GM12878 (cell line): ENCODE data around the gene PARS2. TPM values are rescaled to one million over a fixed set of nuclear protein-coding genes. Genes with fewer than 3 reads are reported as not detected.

ENCODE experiments used
- ATAC-seq: fragments of 200-7000 bp; cut with Tn5 transposase; 3 replicates; pipeline ENCODE4 v1.9.1; 2020; ENCODE audit warnings: mild to moderate bottlenecking, moderate library complexity
- BruUV-seq: library from RNA; stranded (reverse); fragments of 400-500 nt; replicated peaks from 2 replicates; lab custom pipeline; 2021; lab: Mats Ljungman, UMichigan
- CTCF ChIA-PET: fragments of 300-600 bp; sonication (Branson Sonifier 250); formaldehyde crosslinking; extraction: SDS; loops from one replicate; lab custom pipeline; 2021; ENCODE audit warnings: inconsistent platforms; lab: Yijun Ruan, JAX
- POLR2A ChIA-PET: fragments of 350-600 bp; formaldehyde crosslinking; extraction: SDS; loops from one replicate; lab custom pipeline; 2021; ENCODE audit warnings: inconsistent platforms; lab: Charles Lee
- RAD21 ChIA-PET: fragments of 300-600 bp; sonication (Branson Sonifier 250); formaldehyde crosslinking; loops from one replicate; lab custom pipeline; 2023; ENCODE audit warnings: antibody characterized with exemption; ENCODE audit not compliant: unreplicated experiment; lab: Charles Lee
- SMC1A ChIA-PET: fragments of 300-600 bp; sonication (Branson Sonifier 250); formaldehyde crosslinking; loops from one replicate; lab custom pipeline; 2023; ENCODE audit not compliant: unreplicated experiment, uncharacterized antibody; lab: Charles Lee
- DNase-seq: peaks from one replicate; pipeline ENCODE4 v3.0.0-alpha.2; 2011; ENCODE audit warnings: low read depth, low spot score
- FAIRE-seq: peaks from 3 replicates; lab custom pipeline; 2011; peaks lifted over from hg19 to GRCh38; lab: Jason Lieb, UNC
- H2AFZ ChIP-seq: 2 replicates; pipeline ENCODE4 v1.6.0; 2011; ENCODE audit warnings: low read depth, low read length, control low read depth; ENCODE audit not compliant: control insufficient read depth
- H3K27ac ChIP-seq: 2 replicates; pipeline ENCODE4 v1.5.1; 2011; ENCODE audit warnings: control low read depth; ENCODE audit not compliant: control insufficient read depth, insufficient read depth
- H3K27me3 ChIP-seq, 2 experiments: replicated peaks in 1 of 2; 2 replicates each; pipeline versions ENCODE4 v1.6.0 to v1.6.1; 2011; ENCODE audit warnings: low read length in 1 of 2; ENCODE audit not compliant: control insufficient read depth in 2 of 2, insufficient read depth in 2 of 2
- H3K36me3 ChIP-seq, 2 experiments: 2 replicates each; pipeline ENCODE4 v1.5.1; 2011; ENCODE audit warnings: low read length in 1 of 2; ENCODE audit not compliant: control insufficient read depth in 2 of 2, insufficient read depth in 2 of 2
- H3K4me1 ChIP-seq: 2 replicates; pipeline ENCODE4 v1.6.1; 2011; ENCODE audit warnings: mild to moderate bottlenecking, low read length, moderate library complexity, mixed read lengths; ENCODE audit not compliant: control insufficient read depth, insufficient read depth
- H3K4me2 ChIP-seq: 2 replicates; pipeline ENCODE4 v1.6.0; 2011; ENCODE audit warnings: control low read depth; ENCODE audit not compliant: control insufficient read depth, insufficient read depth
- H3K4me3 ChIP-seq: fragments of 200-600 bp; sonication (generic); 2 replicates; pipeline ENCODE4 v1.5.1; 2016
- H3K79me2 ChIP-seq: 2 replicates; pipeline ENCODE4 v1.6.0; 2011; ENCODE audit warnings: low read length; ENCODE audit not compliant: control insufficient read depth, insufficient read depth
- H3K9ac ChIP-seq: 2 replicates; pipeline ENCODE4 v1.8.0; 2011; ENCODE audit warnings: low read length, control low read depth, mixed read lengths; ENCODE audit not compliant: control insufficient read depth, insufficient read depth
- H3K9me3 ChIP-seq: replicated peaks from 3 replicates; pipeline ENCODE4 v1.5.1; 2011; ENCODE audit warnings: mild to moderate bottlenecking, low read length; ENCODE audit not compliant: control insufficient read depth, insufficient read depth
- H4K20me1 ChIP-seq: 2 replicates; pipeline ENCODE4 v1.6.0; 2011; ENCODE audit not compliant: control insufficient read depth, insufficient read depth
- BRCA1 ChIP-seq: IDR thresholded peaks from 2 replicates; pipeline ENCODE4 v1.6.1; 2011; ENCODE audit warnings: low read depth, low read length, improper control_type of control experiment
- CHD4 ChIP-seq: fragments of 200-600 bp; sonication (generic); IDR thresholded peaks from 2 replicates; pipeline ENCODE4 v1.6.1; 2016; ENCODE audit warnings: mild to moderate bottlenecking
- DPF2 ChIP-seq: fragments of 450-650 bp; IDR thresholded peaks from 2 replicates; pipeline ENCODE4 v1.6.1; 2017; ENCODE audit warnings: mild to moderate bottlenecking
- NR2C1 ChIP-seq: fragments of 450-650 bp; IDR thresholded peaks from 2 replicates; pipeline ENCODE4 v1.6.1; 2017; ENCODE audit warnings: antibody characterized with exemption, mild to moderate bottlenecking, moderate library complexity
- RUNX3 ChIP-seq: IDR thresholded peaks from 2 replicates; pipeline ENCODE4 v1.6.1; 2012; ENCODE audit warnings: low read length, inconsistent platforms
- WGBS: methylation state at CpG from one replicate; pipeline ENCODE4 v1.1.6; 2016; ENCODE audit warnings: low lambda C conversion rate; ENCODE audit not compliant: insufficient replicate concordance, insufficient coverage; ENCODE audit errors: missing lambda C conversion rate; 5-methylcytosine and 5-hydroxymethylcytosine counted together
- in situ Hi-C: fragments of 300-500 bp; cut with MboI; formaldehyde crosslinking; loops from 9 replicates; pipeline ENCODE4 v1.14.3; 2018; ENCODE audit warnings: mixed read lengths
- intact Hi-C: fragments of 100-400 bp; cut with micrococcal nuclease; formaldehyde crosslinking; loops from one replicate; pipeline ENCODE4 v1.14.2; 2022; ENCODE audit not compliant: unreplicated experiment
- polyA plus RNA-seq, 11 experiments: library from polyadenylated mRNA; depleted of rRNA in 4 of 11; unstranded in 6 of 11; stranded (reverse) in 5 of 11; fragments of >200 nt; fragmentation: Nextera tagmentation in 4 of 11; fragmentation: Illumina TruSeq in 1 of 11; extraction: Ambion mirVana in 4 of 11; extraction: Trizol in 1 of 11; gene quantifications; 1 replicate in 1 of 11; 2 replicates in 10 of 11; pipeline versions ENCODE4 v1.2.1 to v1.2.3, GENCODE V29; 2011 to 2016; ENCODE audit warnings: inconsistent platforms in 2 of 11, missing spikeins in 2 of 11, low read depth in 1 of 11
- total RNA-seq, 4 experiments: library from RNA; depleted of rRNA in 3 of 4; stranded (reverse); fragments of >200 nt in 3 of 4; fragmentation: Illumina TruSeq in 1 of 4; extraction: Trizol in 1 of 4; gene quantifications; 2 replicates each; pipeline versions ENCODE4 v1.2.1 to v1.2.3, GENCODE V29; 2013 to 2021
- TF ChIP-seq, protein P1 (sequence below): fragments of 450-650 bp; IDR thresholded peaks from 2 replicates; pipeline ENCODE4 v1.6.1; 2014; ENCODE audit warnings: mild to moderate bottlenecking
- TF ChIP-seq, protein P2 (sequence below): fragments of 450-650 bp; formaldehyde crosslinking; IDR thresholded peaks from 2 replicates; pipeline ENCODE4 v1.5.0; 2022; ENCODE audit warnings: mild to moderate bottlenecking, missing genetic modification characterization
- TF ChIP-seq, protein P3 (sequence below): fragments of 450-650 bp; IDR thresholded peaks from 2 replicates; pipeline ENCODE4 v1.6.1; 2017; ENCODE audit warnings: mild to moderate bottlenecking

The PARS2 gene
- total and polyA plus RNA-seq, 10 of the 15 experiments (the other 5 are each of a cell fraction or from before 2014, with no cell fraction given) = 3.7 to 12.2 (median 5.9) TPM

DNA sequence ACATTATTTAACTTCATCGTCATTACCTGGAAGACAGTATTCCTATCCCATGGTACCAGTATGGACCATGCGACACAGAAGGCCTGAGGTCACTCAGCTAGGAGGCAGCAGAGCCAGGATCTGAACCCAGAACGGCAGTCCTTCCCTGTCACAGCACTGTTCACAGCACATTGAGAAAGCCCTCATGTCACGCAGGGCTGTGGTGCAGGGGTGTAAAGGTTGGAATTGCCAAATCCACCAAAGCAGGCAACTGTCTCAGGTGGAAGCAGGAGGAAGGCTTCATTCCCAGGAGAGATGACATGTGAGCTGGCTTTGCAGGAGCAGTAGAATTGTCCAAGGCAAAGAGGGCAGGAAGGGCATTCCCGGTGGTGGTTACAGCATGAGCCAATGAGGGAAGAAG, 46.7 kb upstream of the PARS2 start:
- H3K4me1 ChIP-seq = peaks cover 13% of the 10 kb centered on the region
- in situ Hi-C loops = loop anchor here (5.0 kb wide), 1 partner anchor 144 kb away; no protein-coding TSS in a partner anchor

More for the DNA sequence above, 46.7 kb upstream of the PARS2 start:
- no peaks in the 10 kb centered on the region for H3K36me3 ChIP-seq
- FAIRE-seq = no peak
- no peak overlapping the region for H2AFZ ChIP-seq
- RAD21 ChIA-PET = no interaction called here
- TF ChIP-seq NR2C1 (no peak), BRCA1 (no peak), RUNX3 (no peak), CHD4 (no peak), DPF2 (no peak)
- TF ChIP-seq, protein P1, sequence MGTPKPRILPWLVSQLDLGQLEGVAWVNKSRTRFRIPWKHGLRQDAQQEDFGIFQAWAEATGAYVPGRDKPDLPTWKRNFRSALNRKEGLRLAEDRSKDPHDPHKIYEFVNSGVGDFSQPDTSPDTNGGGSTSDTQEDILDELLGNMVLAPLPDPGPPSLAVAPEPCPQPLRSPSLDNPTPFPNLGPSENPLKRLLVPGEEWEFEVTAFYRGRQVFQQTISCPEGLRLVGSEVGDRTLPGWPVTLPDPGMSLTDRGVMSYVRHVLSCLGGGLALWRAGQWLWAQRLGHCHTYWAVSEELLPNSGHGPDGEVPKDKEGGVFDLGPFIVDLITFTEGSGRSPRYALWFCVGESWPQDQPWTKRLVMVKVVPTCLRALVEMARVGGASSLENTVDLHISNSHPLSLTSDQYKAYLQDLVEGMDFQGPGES = no peak
- TF ChIP-seq, protein P2, sequence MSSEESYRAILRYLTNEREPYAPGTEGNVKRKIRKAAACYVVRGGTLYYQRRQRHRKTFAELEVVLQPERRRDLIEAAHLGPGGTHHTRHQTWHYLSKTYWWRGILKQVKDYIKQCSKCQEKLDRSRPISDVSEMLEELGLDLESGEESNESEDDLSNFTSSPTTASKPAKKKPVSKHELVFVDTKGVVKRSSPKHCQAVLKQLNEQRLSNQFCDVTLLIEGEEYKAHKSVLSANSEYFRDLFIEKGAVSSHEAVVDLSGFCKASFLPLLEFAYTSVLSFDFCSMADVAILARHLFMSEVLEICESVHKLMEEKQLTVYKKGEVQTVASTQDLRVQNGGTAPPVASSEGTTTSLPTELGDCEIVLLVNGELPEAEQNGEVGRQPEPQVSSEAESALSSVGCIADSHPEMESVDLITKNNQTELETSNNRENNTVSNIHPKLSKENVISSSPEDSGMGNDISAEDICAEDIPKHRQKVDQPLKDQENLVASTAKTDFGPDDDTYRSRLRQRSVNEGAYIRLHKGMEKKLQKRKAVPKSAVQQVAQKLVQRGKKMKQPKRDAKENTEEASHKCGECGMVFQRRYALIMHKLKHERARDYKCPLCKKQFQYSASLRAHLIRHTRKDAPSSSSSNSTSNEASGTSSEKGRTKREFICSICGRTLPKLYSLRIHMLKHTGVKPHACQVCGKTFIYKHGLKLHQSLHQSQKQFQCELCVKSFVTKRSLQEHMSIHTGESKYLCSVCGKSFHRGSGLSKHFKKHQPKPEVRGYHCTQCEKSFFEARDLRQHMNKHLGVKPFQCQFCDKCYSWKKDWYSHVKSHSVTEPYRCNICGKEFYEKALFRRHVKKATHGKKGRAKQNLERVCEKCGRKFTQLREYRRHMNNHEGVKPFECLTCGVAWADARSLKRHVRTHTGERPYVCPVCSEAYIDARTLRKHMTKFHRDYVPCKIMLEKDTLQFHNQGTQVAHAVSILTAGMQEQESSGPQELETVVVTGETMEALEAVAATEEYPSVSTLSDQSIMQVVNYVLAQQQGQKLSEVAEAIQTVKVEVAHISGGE (CRISPR knock-in tag) = no peak
- TF ChIP-seq, protein P3, sequence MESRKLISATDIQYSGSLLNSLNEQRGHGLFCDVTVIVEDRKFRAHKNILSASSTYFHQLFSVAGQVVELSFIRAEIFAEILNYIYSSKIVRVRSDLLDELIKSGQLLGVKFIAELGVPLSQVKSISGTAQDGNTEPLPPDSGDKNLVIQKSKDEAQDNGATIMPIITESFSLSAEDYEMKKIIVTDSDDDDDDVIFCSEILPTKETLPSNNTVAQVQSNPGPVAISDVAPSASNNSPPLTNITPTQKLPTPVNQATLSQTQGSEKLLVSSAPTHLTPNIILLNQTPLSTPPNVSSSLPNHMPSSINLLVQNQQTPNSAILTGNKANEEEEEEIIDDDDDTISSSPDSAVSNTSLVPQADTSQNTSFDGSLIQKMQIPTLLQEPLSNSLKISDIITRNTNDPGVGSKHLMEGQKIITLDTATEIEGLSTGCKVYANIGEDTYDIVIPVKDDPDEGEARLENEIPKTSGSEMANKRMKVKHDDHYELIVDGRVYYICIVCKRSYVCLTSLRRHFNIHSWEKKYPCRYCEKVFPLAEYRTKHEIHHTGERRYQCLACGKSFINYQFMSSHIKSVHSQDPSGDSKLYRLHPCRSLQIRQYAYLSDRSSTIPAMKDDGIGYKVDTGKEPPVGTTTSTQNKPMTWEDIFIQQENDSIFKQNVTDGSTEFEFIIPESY = no peak
- intact Hi-C loops = loop anchor here (5.0 kb wide), 4 partner anchors 309 to 629 kb away; partner anchors contain the start of gene SSBP3
- H3K9ac ChIP-seq = no peak overlapping the region
- no peak overlapping the region for H3K27ac ChIP-seq
- H3K4me3 ChIP-seq = no peak overlapping the region
- no peak overlapping the region for H3K4me2 ChIP-seq
- no peaks in the 10 kb centered on the region for H3K79me2 ChIP-seq
- POLR2A ChIA-PET = no interaction called here
- 61% methylated on average over 5 of the region's 5 CpGs for WGBS
- no peaks in the 10 kb centered on the region for H4K20me1 ChIP-seq
- CTCF ChIA-PET = interaction anchor here (2.4 to 7.6 kb wide), 4 partner anchors 10 to 950 kb away, joined by 9 to 44 read pairs (median 11); partner anchors contain the start of gene TTC22
- BruUV-seq = no TSS peak
- no peaks in the 10 kb centered on the region for H3K27me3 ChIP-seq
- H3K9me3 ChIP-seq = no peaks in the 10 kb centered on the region
- SMC1A ChIA-PET = no interaction called here
- ATAC-seq = no peak
- DNase-seq = no peak
